GM18502 (cell line): ENCODE data around the gene WDCP.
"Not testable (repeated sequence)": the region's sequence is repeated elsewhere in the genome, so short reads cannot be mapped to it uniquely, and the experiment has no call there.

Experiments
- ATAC-seq: cut with Tn5 transposase; IDR thresholded peaks from one replicate; pipeline ENCODE4 v1.9.1; 2021; ENCODE audit warnings: mild to moderate bottlenecking; ENCODE audit not compliant: unreplicated experiment, poor library complexity

Gene WDCP

GRCh38 chr2:24024996-24025663 is 22.1 kb downstream of the WDCP start:
- ATAC-seq = no peak

DNA sequence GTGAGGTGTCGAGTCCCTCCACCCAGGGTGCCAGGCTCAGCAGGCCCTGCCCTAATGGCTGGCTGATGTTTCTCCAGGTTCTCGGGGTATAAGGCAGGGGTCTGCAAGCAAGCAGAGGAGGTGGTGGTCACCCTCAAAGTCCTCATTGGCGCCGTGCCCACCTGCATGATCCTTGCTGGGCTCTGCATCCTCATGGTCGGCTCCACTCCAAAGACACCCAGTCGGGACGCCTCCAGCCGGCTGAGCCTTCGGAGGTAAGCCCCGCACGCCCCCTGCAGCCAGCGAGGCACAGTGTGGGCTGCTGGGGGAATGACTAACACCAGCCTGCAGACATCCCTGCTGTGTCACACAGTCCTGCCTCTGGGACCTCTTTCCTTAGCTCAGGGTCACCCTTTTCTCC is 23.2 kb downstream of the WDCP start:
- ATAC-seq = no peak

DNA sequence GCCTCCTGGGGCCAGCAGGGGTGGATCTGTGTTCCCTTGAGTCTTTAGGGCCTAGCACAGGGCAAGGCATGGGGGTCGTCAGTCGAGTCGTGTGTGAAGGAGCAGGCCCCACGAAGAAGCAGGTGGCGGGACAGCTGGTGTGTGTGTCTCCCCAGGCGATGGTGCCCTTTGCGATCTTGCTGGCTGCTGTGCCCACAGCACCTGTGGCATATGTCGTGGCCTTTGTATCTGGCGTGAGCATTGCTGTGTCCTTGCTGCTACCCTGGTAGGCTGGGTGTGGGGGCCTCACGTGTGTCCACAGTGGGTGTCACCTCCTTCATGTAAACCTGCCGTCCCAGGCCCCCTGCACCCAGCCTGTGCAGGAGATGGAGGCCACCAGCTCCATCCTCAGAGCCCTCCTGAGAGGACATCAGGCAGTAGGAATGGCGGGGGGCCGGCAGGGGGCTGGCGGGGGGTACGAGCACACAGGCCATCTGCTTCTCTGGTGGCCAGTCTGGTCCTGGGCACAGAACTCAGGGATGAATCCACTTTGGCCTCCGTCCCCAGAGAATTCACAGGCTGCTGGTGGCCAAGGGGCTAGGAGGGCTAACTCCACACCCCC is 24.1 kb downstream of the WDCP start:
- ATAC-seq = no peak

GRCh38 chr2:24022324-24022974 is 24.7 kb downstream of the WDCP start:
- no peak for ATAC-seq

- ATAC-seq = no peak
These were observed 25.8 kb downstream of the WDCP start for GRCh38 chr2:24021122-24021998.

GRCh38 chr2:24020244-24020643 is 26.9 kb downstream of the WDCP start:
- ATAC-seq = no peak

DNA sequence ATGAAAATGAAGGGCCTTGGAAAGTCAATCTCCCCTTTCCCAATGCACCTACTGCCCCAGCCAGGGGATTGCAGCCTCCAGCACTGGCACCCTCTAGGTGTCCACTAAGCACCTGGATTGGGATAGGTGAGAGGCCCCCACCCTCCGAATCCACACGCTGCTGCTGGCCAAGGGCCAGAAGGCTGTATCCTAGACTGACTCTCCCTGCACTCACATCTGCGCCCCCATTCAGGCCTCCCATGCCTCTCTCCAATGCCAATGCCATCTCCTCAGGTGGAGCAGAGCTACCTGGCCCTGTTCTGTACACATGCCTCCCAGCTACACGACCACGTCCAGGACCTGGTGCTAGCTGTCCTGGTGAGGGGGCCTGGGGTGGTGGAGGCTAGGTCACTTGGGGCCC is 27.5 kb downstream of the WDCP start:
- no peak for ATAC-seq

DNA sequence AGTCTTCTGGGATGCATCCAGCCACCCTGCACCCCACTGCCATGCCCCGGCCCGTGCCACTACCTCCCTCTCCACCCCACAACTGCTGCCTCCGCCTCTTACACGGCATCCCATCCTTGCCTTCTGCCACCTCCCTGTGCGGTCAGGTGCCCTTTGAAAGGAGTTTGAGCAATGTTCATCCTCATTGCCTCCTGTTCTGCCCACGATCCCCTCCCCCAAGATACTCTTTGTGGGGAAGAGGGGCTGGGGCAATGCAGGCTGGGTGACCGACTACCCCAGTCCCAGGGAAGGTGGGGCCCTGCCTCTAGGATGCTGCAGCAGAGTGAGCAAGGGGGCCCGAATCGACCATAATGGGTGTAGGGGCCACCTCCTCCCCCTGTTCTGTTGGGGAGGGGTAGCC is 28.9 kb downstream of the WDCP start:
- no peak for ATAC-seq

DNA sequence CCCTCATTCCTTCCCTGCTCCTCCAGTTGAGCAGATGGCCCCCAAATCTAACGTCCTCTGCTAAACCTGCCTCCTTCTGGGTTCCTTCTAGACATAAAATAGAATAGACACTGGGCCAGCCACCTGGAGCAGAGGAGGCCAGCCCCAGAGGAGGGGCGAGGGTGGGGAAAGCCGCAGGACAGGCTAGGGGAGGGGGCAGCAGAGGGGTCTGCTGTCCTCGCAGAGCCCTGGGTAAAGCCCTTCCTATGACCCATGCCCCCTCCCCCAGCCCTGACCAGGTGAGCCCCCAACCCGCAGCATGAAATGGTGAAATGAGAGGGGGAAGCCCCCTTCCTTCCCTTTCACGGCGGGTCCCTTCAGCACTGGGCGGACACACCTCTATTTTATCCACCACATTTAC is 29.5 kb downstream of the WDCP start:
- ATAC-seq = no peak

GRCh38 chr2:24016853-24017703 is 30.1 kb downstream of the WDCP start:
- no peak for ATAC-seq

DNA sequence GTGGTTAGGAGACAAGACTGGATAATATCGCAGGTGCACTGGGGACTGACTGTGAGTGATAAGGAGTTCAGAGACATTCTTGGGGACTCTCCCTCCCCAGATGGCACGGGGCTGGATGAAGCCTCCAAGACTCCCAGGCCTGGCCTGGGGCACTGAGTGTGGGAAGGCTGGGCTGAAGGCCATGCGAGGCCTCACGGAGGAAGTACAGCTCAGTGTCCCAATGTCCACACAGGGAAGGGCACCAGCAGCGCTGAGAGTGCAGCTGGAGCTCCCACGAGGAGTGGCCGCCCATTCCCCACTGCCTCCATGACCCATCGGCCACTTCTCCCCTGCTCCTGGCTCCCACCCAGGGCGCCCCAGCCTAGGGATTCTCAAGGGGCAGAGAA is 30.8 kb downstream of the WDCP start:
- no peak for ATAC-seq

- no peak for ATAC-seq
These were observed 31.4 kb downstream of the WDCP start for GRCh38 chr2:24015562-24016375.

GRCh38 chr2:24014902-24015301 is 32.3 kb downstream of the WDCP start:
- ATAC-seq = not testable (repeated sequence)

GRCh38 chr2:24012521-24013188 is 34.5 kb downstream of the WDCP start:
- ATAC-seq = no peak

- ATAC-seq = no peak
These were observed 35.7 kb downstream of the WDCP start for GRCh38 chr2:24011250-24012104.

DNA sequence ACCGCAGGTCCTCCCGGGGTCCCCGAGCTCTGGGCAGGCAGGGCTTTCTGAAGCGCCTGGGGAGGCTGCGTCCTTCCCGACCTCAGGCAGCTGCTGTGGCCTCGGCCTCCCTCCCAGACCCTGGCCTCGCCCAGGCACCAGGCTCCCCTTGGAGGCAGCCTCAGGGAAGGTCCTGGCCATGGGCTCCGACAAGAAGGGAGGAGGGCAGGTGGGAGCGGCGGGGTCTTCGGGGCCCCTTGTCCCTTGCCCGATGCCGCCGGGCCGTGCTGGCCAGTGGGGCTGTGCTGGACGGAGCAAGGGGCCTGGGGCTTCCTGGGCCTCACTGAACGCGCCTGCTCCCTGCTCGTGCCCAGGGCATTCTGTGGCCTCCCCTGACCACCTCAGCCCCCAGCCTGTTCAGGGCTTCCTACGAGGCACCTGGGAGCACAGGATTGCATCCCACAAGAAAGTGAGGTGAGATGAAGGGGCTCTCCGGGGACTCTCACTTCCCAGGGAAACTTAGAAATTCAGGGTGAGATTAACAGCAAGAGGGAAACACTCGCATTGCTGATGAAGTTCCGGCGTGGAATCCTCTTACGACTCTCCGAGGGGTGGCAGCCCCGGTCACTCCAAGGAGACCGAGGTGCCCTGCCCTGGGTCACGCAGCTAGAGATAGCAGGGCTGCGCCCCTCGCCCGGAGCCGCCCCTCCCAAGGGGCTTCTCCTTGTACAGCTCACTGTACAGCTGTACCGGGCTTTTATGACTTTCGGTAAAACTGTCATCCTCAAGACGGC is 36.5 kb downstream of the WDCP start:
- ATAC-seq = no peak
